Stromal cell of bone marrow (primary cell): ENCODE results near the gene GTF3C5.
"Not testable (repeated sequence)": the region's sequence is repeated elsewhere in the genome, so short reads cannot be mapped to it uniquely, and the experiment has no call there.

Experiments
- DNase-seq: peaks from one replicate; pipeline ENCODE4 v3.0.0-alpha.2; 2012; ENCODE audit warnings: low read depth

The GTF3C5 gene

GRCh38 chr9:133071484-133072150 is 40.8 kb downstream of the GTF3C5 start:
- no peak for DNase-seq

DNA sequence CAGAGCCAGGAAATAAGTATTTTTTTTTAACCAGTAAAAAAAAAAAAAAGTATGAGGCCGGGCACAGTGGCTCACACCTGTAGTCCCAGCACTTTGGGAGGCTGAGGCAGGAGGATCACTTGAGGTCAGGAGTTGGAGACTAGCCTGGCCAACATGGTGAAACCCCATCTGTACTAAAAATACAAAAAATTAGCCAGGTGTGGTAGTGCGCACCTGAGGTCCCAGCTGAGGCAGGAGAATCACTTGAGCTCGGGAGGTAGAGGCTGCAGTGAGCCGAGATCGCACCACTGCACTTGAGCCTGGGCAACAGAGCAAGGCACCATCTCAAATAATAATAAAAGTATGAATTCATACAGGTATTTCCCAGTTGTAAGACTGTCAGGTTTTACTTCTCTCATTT is 41.4 kb downstream of the GTF3C5 start:
- DNase-seq: not testable (repeated sequence)

DNA sequence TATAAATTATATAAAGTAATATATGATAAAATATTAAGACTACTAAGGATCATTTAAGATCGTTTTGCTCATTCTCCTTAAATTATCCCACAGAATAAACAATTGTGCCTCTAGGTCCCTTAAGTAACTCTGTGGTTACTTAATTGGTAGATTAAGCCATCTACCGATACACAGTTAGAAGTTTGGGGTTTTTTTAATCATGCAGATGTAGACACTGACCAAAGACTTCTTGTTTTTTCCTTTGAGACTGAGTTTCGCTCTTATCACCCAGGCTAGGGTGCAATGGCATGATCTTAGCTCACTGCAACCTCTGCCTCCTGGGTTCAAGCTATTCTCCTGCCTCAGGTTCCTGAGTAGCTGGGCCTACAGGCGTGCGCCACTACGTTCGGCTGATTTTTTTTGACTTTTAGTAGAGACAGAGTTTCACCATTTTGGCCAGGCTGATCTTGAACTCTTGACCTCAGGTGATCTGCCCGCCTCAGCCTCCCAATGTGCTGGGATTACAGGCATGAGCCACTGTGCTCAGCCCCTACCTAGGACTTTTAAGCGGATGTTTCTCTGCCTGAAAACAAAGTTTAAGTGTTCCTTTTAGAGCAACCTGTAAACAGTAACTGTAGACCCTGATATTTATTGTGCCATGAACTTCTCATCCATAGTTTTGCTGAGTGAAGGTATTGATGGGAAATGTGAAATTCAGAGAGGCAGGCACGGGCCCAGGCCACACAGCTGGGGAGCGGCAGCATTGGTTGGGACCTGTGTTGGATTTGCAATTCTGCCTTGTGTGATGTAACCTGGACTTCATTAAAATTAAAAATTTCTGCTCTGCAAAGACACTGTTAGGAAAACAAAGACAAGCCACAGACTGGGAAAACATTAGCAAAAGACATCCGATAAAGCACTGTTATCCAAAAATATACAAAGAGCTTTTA is 42.6 kb downstream of the GTF3C5 start:
- no peak for DNase-seq

DNA sequence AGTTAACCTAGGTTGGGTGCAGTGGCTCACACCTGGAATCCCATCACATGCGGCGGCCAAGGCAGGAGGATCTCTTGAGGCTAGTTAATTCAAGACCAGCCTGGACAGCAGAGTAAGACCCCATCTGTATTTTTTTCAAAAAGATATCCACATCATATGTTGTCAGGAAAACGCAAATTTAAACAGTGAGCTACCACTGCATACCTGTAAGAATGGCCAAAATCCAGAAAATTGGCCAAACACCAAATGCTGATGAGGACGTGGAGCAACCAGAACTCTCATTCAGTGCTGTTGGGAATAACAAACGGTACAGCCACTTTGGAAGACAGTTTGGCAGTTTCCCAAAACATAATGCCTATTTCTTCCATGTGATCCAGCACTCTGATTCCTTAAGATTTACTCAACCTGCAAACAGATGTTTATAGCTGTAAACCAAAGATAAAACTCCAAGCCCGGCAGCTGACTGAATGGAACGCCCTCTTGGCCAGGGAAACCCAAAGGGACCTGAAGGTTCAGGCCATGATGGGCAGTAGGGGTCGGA is 43.4 kb downstream of the GTF3C5 start:
- DNase-seq: no peak

DNA sequence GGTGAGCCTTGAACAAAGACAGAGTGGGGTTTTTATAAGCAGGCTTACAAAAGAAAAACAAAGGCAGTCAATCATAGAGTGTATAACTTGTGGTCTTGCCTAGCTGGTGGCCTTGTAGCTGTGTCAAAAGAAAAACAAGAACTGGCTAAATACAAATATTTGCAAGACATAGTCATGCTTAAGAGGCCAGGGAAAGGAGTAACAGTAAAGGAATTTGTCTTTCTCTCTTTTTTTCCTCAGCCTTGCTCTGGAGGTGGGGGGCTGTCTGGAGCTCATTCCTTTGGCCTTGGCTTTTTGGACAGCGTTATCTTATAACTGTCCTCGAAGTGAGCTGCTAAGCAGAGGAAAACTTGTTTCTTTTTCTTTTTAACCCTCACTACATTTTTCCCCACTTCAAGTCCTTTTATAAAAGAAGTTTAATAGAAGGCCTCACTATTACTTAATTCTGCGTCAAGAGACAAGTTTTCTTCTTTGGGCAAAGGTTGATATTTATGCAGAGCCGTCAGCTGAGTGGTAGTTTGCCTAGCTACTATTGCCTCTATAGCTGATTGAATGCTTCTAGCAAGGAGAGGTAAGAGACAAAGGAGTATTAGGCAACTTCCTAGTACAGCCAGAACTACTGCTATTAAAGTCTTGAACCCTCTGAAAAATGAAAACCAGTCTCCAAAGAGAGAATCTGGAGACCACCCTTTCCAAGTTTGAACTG is 45.3 kb downstream of the GTF3C5 start:
- peak; percentile 58 for DNase-seq

- DNase-seq: no peak
Measured at GRCh38 chr9:133076691-133077090, 45.9 kb downstream of the GTF3C5 start.

GRCh38 chr9:133078486-133078885 is 47.7 kb downstream of the GTF3C5 start:
- DNase-seq: no peak

DNA sequence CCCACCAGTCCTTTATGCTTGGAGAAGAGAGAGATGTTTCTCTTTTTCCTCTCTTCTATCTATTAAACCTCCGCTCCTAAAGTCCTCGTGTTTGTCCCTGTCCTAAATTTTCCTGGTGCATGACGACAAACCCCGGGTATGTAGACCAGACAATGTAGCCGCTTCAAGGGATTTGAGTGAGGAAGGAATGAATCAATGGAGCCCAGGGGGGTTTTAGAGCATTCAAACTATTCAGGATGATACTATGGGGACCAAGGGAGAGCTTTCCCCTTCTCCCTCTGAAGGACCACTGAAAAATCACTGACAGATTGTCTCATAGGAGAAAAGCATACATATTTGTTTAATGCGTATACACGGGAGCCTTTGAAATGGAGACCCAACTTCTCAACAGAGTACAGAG is 49.4 kb downstream of the GTF3C5 start:
- no peak for DNase-seq

DNA sequence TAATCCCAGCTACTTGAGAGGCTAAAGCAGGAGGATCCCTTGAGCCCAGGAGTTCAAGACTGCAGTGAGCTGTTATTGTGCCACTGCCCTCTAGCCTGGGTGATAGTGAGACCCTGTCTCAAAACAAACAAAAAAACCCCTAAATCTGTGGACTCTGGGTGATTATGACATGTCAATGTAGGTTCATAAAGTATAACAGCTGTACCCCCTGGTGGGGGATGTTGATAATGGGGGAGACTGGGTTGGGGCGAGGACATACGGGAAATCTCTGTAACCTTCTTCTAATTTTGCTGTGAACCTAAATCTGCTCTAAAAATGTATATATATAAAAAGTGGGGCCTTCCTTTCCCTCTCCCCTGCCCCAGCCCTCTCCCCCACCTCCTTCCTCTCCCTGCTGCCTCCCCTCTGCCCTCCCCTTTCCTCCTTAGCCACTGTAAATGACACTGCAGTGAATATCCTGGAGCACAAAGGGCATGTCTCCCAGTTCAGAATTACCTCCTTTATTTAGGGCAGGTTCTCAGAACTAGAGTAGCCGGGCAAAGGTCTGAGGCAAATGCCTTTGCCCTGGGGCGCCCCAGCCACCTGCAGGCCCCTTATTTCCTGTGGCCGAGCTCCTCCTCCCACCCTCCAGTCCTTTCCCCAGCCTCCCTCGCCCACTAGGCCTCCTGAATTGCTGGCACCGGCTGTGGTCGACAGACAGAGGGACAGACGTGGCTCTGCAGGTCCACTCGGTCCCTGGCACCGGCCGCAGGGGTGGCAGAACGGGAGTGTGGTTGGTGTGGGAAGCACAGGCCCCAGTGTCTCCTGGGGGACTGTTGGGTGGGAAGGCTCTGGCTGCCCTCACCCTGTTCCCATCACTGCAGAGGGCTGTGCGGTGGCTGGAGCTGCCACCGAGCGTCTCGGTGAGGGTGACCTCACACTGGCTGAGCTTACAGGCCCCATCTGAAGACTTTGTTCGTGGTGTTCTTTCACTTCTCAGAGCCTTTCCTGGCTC is 50.3 kb downstream of the GTF3C5 start:
- not testable (repeated sequence) for DNase-seq

DNA sequence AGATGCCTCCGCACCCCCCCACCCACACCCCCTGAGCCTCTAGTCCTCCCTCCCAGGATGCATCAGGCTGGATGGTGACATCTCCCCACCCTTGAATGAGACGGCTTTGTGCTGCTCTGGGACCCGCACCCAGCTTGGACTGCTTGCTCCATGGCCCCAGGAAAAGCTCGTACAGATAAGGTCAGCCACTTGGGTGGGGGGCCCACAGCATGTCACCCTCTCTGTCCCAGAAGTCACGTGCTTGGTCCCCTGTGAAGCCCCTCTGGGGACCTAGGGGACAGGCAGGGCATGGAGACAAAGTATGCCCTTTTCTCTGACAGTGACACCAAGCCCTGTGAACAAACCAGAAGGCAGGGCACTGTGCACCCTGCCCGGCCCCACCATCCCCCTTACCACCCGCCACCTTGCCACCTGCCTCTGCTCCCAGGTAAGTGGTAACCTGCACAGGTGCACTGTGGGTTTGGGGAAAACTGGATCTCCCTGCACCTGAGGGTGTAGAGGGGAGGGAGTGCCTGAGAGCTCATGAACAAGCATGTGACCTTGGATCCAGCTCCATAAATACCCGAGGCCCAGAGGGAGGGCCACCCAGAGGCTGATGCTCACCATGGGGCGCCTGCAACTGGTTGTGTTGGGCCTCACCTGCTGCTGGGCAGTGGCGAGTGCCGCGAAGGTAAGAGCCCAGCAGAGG is 51.3 kb downstream of the GTF3C5 start:
- DNase-seq: not testable (repeated sequence)

- DNase-seq: not testable (repeated sequence)
Measured at GRCh38 chr9:133083688-133084087, 52.9 kb downstream of the GTF3C5 start.

- not testable (repeated sequence) for DNase-seq
Measured at GRCh38 chr9:133086212-133086860, 55.5 kb downstream of the GTF3C5 start.

GRCh38 chr9:133086894-133087293 is 56.1 kb downstream of the GTF3C5 start:
- no peak for DNase-seq

- DNase-seq: no peak
Measured at GRCh38 chr9:133087429-133088145, 56.8 kb downstream of the GTF3C5 start.

DNA sequence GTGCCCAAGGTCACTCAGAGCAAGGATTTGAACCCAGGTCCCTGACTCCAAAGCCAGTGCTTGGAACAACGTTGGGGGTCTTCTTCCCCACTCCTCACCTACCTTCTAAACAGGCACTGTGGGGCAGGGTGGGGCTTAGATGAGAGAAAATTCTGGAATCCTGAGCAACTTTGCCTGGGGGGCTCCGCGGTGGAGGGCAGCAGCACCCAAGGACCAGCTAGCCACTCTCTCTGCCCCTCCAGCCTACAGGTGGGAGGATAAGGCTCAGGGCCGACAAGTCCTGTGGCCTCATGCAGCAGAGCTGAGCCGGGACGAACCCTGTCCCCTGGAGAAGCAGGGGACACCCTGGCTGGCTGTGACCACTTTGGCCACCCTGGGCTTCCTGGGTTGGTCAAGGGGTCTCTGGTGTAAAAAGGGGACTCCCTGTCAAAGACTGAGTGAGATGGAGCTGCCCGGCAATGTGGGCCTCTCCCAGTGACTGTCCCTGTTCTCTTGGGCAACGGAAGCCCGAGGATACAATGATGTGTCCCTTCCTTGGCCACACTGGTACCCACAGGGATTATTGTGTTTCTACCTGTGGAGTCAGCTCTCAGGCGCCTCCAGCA is 57.5 kb downstream of the GTF3C5 start:
- DNase-seq: no peak

DNA sequence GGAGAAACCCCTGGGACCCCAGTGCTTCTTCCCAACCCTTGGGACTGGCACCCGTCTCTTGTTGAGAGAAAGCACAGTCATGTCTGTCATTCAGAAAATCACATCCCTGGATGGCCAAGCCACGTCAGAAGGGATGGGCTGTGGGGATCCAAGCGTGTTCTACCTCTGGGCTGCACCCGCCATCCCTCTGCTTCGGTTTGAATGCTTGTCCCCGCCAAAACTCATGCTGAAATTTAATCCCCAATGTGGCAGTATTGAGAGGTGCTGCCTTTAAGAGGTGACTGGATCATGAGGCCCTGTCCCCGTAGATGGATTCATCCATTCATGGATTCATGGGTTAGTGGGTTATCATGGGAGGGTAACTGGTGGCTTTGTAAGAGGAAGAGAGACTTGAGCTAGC is 58.0 kb downstream of the GTF3C5 start:
- DNase-seq: no peak

- no peak for DNase-seq
Measured at GRCh38 chr9:133089271-133089671, 58.5 kb downstream of the GTF3C5 start.

- no peak for DNase-seq
Measured at GRCh38 chr9:133090187-133090586, 59.4 kb downstream of the GTF3C5 start.
